GM23338 (cell line): ENCODE data around the gene TMEM271. TPM values are rescaled to one million over a fixed set of nuclear protein-coding genes. Genes with fewer than 3 reads are reported as not detected.

Experiments
- ATAC-seq: fragments of 200-7000 bp; cut with Tn5 transposase; 3 replicates; pipeline ENCODE4 v1.9.1; 2020
- DNase-seq: peaks from one replicate; pipeline ENCODE4 v3.0.0-alpha.2; 2015; ENCODE audit warnings: low spot score
- H2AFZ ChIP-seq: fragments of 200-600 bp; sonication (generic); 2 replicates; pipeline ENCODE4 v1.8.0; 2016; ENCODE audit warnings: antibody characterized with exemption, mild to moderate bottlenecking, moderate library complexity
- H3F3A ChIP-seq: fragments of 200-600 bp; sonication (generic); replicated peaks from 2 replicates; pipeline ENCODE4 v1.8.0; 2017; ENCODE audit warnings: antibody characterized with exemption, mixed run types, low read depth
- H3K27ac ChIP-seq: fragments of 200-600 bp; sonication (generic); 2 replicates; pipeline ENCODE4 v1.6.1; 2016; ENCODE audit warnings: low read depth
- H3K27me3 ChIP-seq: fragments of 200-600 bp; sonication (generic); 2 replicates; pipeline ENCODE4 v1.8.0; 2016; ENCODE audit warnings: mild to moderate bottlenecking, mixed run types, moderate library complexity; ENCODE audit not compliant: insufficient read depth
- H3K36me3 ChIP-seq: fragments of 200-600 bp; sonication (generic); 2 replicates; pipeline ENCODE4 v1.8.0; 2016; ENCODE audit warnings: mild to moderate bottlenecking; ENCODE audit not compliant: insufficient read depth
- H3K4me1 ChIP-seq: fragments of 200-600 bp; sonication (generic); 2 replicates; pipeline ENCODE4 v1.8.0; 2016; ENCODE audit warnings: mild to moderate bottlenecking, moderate library complexity; ENCODE audit not compliant: insufficient read depth
- H3K4me2 ChIP-seq: fragments of 200-600 bp; sonication (generic); 2 replicates; pipeline ENCODE4 v1.7.1; 2017; ENCODE audit warnings: mixed run types
- H3K4me3 ChIP-seq: fragments of 200-600 bp; sonication (generic); 2 replicates; pipeline ENCODE4 v1.6.1; 2016; ENCODE audit warnings: mixed run types
- H3K79me2 ChIP-seq: fragments of 200-600 bp; sonication (generic); replicated peaks from 2 replicates; pipeline ENCODE4 v1.8.0; 2017; ENCODE audit warnings: mild to moderate bottlenecking; ENCODE audit not compliant: insufficient read depth
- H3K9me2 ChIP-seq: fragments of 200-600 bp; sonication (generic); 2 replicates; pipeline ENCODE4 v1.8.0; 2017; ENCODE audit not compliant: insufficient read depth
- H4K20me1 ChIP-seq: fragments of 200-600 bp; sonication (generic); replicated peaks from 2 replicates; pipeline ENCODE4 v1.8.0; 2017; ENCODE audit warnings: mild to moderate bottlenecking; ENCODE audit not compliant: insufficient read depth
- H3K27ac Mint-ChIP-seq: 2 replicates; pipeline ENCODE4 v1.8.0; 2020; ENCODE audit warnings: inconsistent platforms, mild to moderate bottlenecking, moderate library complexity, mixed read lengths
- H3K27me3 Mint-ChIP-seq: 3 replicates; pipeline ENCODE4 v1.8.0; 2022; ENCODE audit warnings: low read depth, mild to moderate bottlenecking, moderate library complexity, mixed read lengths, inconsistent platforms; ENCODE audit not compliant: insufficient read depth, poor library complexity
- H3K36me3 Mint-ChIP-seq: 3 replicates; pipeline ENCODE4 v1.8.0; 2021; ENCODE audit warnings: low read depth, mild to moderate bottlenecking, inconsistent platforms, moderate library complexity, mixed read lengths
- H3K4me1 Mint-ChIP-seq: 3 replicates; pipeline ENCODE4 v1.8.0; 2020; ENCODE audit warnings: mild to moderate bottlenecking, inconsistent platforms, mixed read lengths
- H3K4me3 Mint-ChIP-seq: 3 replicates; pipeline ENCODE4 v1.8.0; 2021; ENCODE audit warnings: moderate library complexity, mild to moderate bottlenecking, inconsistent platforms, mixed read lengths
- H3K9me3 Mint-ChIP-seq: 3 replicates; pipeline ENCODE4 v1.8.0; 2020; ENCODE audit warnings: moderate library complexity, mild to moderate bottlenecking, inconsistent platforms, mixed read lengths
- CREB1 ChIP-seq: fragments of 250-450 bp; sonication (Bioruptor Pico); IDR thresholded peaks from 2 replicates; pipeline ENCODE4 v1.5.0; 2020; ENCODE audit warnings: low read depth, mild to moderate bottlenecking, moderate library complexity
- EZH2 ChIP-seq: fragments of 200-600 bp; sonication (generic); IDR thresholded peaks from one replicate; pipeline ENCODE4 v1.8.0; 2017; ENCODE audit warnings: antibody characterized with exemption, mild to moderate bottlenecking, low read depth; ENCODE audit not compliant: unreplicated experiment
- NANOG ChIP-seq: IDR thresholded peaks from 2 replicates; pipeline ENCODE4 v1.6.1; 2016; ENCODE audit warnings: antibody characterized with exemption, borderline replicate concordance
- POLR2AphosphoS5 ChIP-seq: IDR thresholded peaks from 2 replicates; pipeline ENCODE4 v1.6.1; 2016; ENCODE audit warnings: antibody characterized with exemption, low read depth
- ZNF114 ChIP-seq: fragments of 250-450 bp; sonication (Bioruptor Pico); IDR thresholded peaks from 2 replicates; pipeline ENCODE4 v1.5.0; 2020; ENCODE audit warnings: mild to moderate bottlenecking, moderate library complexity
- polyA plus RNA-seq: library from polyadenylated mRNA; unstranded; fragments of >200 nt; fragmentation: Nextera tagmentation; extraction: Ambion mirVana; gene quantifications from 2 replicates; pipeline ENCODE4 v1.2.1, GENCODE V29; 2016
- total RNA-seq: library from RNA; depleted of rRNA; stranded (reverse); fragments of >200 nt; shearing (Covaris generic); gene quantifications from 2 replicates; pipeline ENCODE4 v1.2.3, GENCODE V29; 2014
- TF ChIP-seq, protein P1 (sequence below): IDR thresholded peaks from one replicate; pipeline ENCODE4 v1.6.1; 2018; ENCODE audit warnings: antibody characterized with exemption; ENCODE audit not compliant: unreplicated experiment
- TF ChIP-seq, protein P2 (sequence below): fragments of 250-450 bp; sonication (Bioruptor Pico); IDR thresholded peaks from 2 replicates; pipeline ENCODE4 v1.5.0; 2020; ENCODE audit warnings: mild to moderate bottlenecking, moderate library complexity

Gene TMEM271
- total and polyA plus RNA-seq, 2 experiments from 2014 or later = 0.11 TPM; not detected in 1

DNA sequence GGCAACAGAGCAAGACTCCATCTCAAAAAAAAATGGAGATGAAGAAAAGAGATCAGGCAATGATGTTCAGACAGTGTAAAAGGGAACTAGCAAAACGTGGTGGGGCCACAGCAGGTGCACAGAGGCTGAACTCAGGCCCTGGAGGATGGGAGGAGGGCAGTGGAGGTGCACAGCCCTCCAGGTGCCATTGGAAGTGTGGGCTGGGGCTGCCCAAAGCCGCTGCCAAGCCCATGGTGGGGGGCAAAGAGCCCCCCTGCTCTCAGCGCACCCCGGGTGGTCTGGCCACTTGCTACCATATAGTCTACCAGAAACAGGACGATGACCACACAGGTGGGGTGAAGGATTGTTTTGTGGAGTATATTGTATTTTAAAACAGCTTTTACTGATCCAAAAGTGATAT, 7.1 kb downstream of the TMEM271 start:
- Mint-ChIP-seq H3K27me3 (peaks cover 36% of the 10 kb centered on the region), H3K36me3 (peaks cover 5% of the 10 kb centered on the region; the same call in 2 of the 3 replicates), H3K4me3 (no peak overlapping the region), H3K9me3 (peaks cover 28% of the 10 kb centered on the region), H3K4me1 (no peaks in the 10 kb centered on the region; the same call in 2 of the 3 replicates), H3K27ac (no peak overlapping the region)
- H2AFZ ChIP-seq = no peak overlapping the region
- H3K27ac ChIP-seq = no peak overlapping the region
- no peaks in the 10 kb centered on the region for H3K36me3 ChIP-seq
- DNase-seq (no peak), ATAC-seq (no peak)
- no peaks in the 10 kb centered on the region for H3K79me2 ChIP-seq
- no peak overlapping the region for H3K4me2 ChIP-seq
- no peak overlapping the region for H3K4me3 ChIP-seq
- peaks cover under 1% of the 10 kb centered on the region; the same call in 1 of the 2 replicates for H3K4me1 ChIP-seq
- no peaks in the 10 kb centered on the region for H3F3A ChIP-seq
- H4K20me1 ChIP-seq = no peaks in the 10 kb centered on the region; the same call in 1 of the 2 replicates
- TF ChIP-seq NANOG = no peak
- TF ChIP-seq, protein P1, sequence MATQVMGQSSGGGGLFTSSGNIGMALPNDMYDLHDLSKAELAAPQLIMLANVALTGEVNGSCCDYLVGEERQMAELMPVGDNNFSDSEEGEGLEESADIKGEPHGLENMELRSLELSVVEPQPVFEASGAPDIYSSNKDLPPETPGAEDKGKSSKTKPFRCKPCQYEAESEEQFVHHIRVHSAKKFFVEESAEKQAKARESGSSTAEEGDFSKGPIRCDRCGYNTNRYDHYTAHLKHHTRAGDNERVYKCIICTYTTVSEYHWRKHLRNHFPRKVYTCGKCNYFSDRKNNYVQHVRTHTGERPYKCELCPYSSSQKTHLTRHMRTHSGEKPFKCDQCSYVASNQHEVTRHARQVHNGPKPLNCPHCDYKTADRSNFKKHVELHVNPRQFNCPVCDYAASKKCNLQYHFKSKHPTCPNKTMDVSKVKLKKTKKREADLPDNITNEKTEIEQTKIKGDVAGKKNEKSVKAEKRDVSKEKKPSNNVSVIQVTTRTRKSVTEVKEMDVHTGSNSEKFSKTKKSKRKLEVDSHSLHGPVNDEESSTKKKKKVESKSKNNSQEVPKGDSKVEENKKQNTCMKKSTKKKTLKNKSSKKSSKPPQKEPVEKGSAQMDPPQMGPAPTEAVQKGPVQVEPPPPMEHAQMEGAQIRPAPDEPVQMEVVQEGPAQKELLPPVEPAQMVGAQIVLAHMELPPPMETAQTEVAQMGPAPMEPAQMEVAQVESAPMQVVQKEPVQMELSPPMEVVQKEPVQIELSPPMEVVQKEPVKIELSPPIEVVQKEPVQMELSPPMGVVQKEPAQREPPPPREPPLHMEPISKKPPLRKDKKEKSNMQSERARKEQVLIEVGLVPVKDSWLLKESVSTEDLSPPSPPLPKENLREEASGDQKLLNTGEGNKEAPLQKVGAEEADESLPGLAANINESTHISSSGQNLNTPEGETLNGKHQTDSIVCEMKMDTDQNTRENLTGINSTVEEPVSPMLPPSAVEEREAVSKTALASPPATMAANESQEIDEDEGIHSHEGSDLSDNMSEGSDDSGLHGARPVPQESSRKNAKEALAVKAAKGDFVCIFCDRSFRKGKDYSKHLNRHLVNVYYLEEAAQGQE = no peak
- TF ChIP-seq POLR2AphosphoS5 = no peak
- TF ChIP-seq, protein P2, sequence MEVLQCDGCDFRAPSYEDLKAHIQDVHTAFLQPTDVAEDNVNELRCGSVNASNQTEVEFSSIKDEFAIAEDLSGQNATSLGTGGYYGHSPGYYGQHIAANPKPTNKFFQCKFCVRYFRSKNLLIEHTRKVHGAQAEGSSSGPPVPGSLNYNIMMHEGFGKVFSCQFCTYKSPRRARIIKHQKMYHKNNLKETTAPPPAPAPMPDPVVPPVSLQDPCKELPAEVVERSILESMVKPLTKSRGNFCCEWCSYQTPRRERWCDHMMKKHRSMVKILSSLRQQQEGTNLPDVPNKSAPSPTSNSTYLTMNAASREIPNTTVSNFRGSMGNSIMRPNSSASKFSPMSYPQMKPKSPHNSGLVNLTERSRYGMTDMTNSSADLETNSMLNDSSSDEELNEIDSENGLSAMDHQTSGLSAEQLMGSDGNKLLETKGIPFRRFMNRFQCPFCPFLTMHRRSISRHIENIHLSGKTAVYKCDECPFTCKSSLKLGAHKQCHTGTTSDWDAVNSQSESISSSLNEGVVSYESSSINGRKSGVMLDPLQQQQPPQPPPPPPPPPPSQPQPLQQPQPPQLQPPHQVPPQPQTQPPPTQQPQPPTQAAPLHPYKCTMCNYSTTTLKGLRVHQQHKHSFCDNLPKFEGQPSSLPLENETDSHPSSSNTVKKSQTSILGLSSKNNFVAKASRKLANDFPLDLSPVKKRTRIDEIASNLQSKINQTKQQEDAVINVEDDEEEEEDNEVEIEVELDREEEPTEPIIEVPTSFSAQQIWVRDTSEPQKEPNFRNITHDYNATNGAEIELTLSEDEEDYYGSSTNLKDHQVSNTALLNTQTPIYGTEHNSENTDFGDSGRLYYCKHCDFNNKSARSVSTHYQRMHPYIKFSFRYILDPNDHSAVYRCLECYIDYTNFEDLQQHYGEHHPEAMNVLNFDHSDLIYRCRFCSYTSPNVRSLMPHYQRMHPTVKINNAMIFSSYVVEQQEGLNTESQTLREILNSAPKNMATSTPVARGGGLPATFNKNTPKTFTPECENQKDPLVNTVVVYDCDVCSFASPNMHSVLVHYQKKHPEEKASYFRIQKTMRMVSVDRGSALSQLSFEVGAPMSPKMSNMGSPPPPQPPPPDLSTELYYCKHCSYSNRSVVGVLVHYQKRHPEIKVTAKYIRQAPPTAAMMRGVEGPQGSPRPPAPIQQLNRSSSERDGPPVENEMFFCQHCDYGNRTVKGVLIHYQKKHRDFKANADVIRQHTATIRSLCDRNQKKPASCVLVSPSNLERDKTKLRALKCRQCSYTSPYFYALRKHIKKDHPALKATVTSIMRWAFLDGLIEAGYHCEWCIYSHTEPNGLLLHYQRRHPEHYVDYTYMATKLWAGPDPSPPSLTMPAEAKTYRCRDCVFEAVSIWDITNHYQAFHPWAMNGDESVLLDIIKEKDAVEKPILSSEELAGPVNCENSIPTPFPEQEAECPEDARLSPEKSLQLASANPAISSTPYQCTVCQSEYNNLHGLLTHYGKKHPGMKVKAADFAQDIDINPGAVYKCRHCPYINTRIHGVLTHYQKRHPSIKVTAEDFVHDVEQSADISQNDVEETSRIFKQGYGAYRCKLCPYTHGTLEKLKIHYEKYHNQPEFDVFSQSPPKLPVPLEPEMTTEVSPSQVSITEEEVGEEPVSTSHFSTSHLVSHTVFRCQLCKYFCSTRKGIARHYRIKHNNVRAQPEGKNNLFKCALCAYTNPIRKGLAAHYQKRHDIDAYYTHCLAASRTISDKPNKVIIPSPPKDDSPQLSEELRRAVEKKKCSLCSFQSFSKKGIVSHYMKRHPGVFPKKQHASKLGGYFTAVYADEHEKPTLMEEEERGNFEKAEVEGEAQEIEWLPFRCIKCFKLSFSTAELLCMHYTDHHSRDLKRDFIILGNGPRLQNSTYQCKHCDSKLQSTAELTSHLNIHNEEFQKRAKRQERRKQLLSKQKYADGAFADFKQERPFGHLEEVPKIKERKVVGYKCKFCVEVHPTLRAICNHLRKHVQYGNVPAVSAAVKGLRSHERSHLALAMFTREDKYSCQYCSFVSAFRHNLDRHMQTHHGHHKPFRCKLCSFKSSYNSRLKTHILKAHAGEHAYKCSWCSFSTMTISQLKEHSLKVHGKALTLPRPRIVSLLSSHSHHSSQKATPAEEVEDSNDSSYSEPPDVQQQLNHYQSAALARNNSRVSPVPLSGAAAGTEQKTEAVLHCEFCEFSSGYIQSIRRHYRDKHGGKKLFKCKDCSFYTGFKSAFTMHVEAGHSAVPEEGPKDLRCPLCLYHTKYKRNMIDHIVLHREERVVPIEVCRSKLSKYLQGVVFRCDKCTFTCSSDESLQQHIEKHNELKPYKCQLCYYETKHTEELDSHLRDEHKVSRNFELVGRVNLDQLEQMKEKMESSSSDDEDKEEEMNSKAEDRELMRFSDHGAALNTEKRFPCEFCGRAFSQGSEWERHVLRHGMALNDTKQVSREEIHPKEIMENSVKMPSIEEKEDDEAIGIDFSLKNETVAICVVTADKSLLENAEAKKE = no peak
- TF ChIP-seq CREB1 (CRISPR knock-in tag) = no peak
- no peak for TF ChIP-seq ZNF114
- no peak for TF ChIP-seq EZH2
- H3K9me2 ChIP-seq = no peaks in the 10 kb centered on the region
- H3K27me3 ChIP-seq = peaks cover 37% of the 10 kb centered on the region
